HG03060 (cell line): Measurements from ENCODE around the gene E2F2.

Experiments
- ATAC-seq: cut with Tn5 transposase; IDR thresholded peaks from one replicate; pipeline ENCODE4 v1.9.1; 2021; ENCODE audit warnings: low read depth, moderate number of reproducible peaks; ENCODE audit not compliant: unreplicated experiment

The E2F2 gene

GRCh38 chr1:23470282-23471070, 60.6 kb downstream of the E2F2 start:
- no peak for ATAC-seq

- no peak for ATAC-seq
These were observed 61.6 kb downstream of the E2F2 start for GRCh38 chr1:23469372-23469982.

GRCh38 chr1:23466423-23466989, 64.5 kb downstream of the E2F2 start:
- no peak for ATAC-seq

GRCh38 chr1:23463286-23463685, 67.7 kb downstream of the E2F2 start:
- ATAC-seq = no peak

- ATAC-seq = no peak
These were observed 68.3 kb downstream of the E2F2 start for GRCh38 chr1:23462766-23463165.

- ATAC-seq = no peak
These were observed 70.0 kb downstream of the E2F2 start for GRCh38 chr1:23461050-23461449.

GRCh38 chr1:23460519-23460918, 70.5 kb downstream of the E2F2 start:
- no peak for ATAC-seq

- no peak for ATAC-seq
These were observed 71.7 kb downstream of the E2F2 start for GRCh38 chr1:23459338-23459757.
